Stimulated activated memory B cell treated with anti-CD40 and anti-IgM and Interleukin-4, amounts not matched to agents 10 μg/mL and 1 μg/mL and 100 μg/mL, for 72 hours (primary cell): ENCODE data around the gene NCOA7.
A peak's percentile ranks its signal among the peaks of the same experiment; 100 is the strongest.
"Not testable (repeated sequence)": the region's sequence is repeated elsewhere in the genome, so short reads cannot be mapped to it uniquely, and the experiment has no call there.

Experiments
- ATAC-seq: fragments of 150-1000 bp; cut with Tn5 transposase; 2 replicates; pipeline ENCODE4 v1.10.0; 2021
- H3K27ac Mint-ChIP-seq: one replicate; pipeline ENCODE4 v1.8.0; 2022; ENCODE audit warnings: mild to moderate bottlenecking, mixed read lengths
- H3K27me3 Mint-ChIP-seq: one replicate; pipeline ENCODE4 v1.8.0; 2022; ENCODE audit warnings: mixed read lengths
- H3K36me3 Mint-ChIP-seq: one replicate; pipeline ENCODE4 v1.8.0; 2022; ENCODE audit warnings: mixed read lengths
- H3K4me1 Mint-ChIP-seq: one replicate; pipeline ENCODE4 v1.8.0; 2022; ENCODE audit warnings: mixed read lengths
- H3K4me3 Mint-ChIP-seq: one replicate; pipeline ENCODE4 v1.8.0; 2022; ENCODE audit warnings: mild to moderate bottlenecking, moderate library complexity, mixed read lengths
- H3K9me3 Mint-ChIP-seq: one replicate; pipeline ENCODE4 v1.8.0; 2022; ENCODE audit warnings: mixed read lengths

Gene NCOA7

DNA sequence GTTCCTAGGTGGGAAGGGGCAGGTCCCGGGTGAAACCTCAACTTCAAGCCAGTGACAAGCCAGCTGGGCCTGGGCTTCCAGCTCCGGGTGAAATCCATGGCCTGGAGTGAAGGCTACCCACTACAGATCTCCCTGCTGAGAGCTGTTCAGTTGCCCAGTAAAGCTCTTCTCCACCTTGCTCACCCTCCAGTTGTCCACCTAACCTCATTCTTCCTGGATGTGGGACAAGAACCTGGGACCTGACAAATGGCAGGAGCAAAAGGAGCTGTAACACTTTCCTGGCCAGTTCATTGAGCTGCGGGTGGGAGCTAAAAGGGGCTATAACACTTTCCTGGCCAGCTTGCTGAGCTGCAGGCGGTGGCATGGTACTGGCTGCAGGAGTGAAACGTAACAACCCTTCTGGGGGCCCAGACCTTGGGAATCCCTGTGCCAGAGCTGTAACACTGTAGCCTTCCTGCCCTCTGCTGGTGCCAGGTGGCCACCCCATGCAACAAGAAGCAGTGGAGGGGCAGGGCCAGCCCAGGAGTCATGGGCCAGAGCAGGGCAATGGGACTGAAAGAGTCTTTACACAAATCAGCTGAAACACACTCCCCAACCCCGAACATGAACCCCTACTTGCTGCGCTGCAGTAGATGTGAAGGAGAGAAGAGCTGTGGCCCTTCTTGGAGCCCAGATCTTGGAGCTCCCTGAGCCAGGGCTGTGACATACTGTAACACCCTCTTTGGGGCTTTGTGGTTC is 162.2 kb downstream of the NCOA7 start:
- no peaks in the 10 kb centered on the region for H3K9me3 Mint-ChIP-seq
- no peaks in the 10 kb centered on the region for H3K27me3 Mint-ChIP-seq
- no peaks in the 10 kb centered on the region for H3K36me3 Mint-ChIP-seq
- H3K4me1 Mint-ChIP-seq: no peaks in the 10 kb centered on the region
- no peak for ATAC-seq
- no peak overlapping the region for H3K27ac Mint-ChIP-seq
- no peak overlapping the region for H3K4me3 Mint-ChIP-seq

DNA sequence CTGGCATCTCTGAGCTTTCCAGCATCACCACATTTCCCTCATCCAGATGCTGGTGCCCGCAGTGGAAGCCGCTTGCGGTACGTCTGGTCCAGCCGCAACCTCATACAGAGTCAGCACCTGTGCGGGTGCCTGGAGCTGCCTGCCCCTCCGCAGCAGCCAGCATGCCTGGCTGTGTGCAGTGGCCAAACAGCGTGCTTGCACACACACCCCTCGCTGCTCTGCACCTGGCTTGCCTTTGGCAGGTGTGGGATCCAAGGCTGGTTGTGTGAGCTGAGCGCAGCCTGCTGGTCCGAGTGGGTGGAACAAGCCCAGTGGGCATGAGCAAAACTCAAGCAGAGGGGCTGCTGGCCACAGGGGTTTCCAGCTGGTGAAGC is 162.7 kb downstream of the NCOA7 start:
- Mint-ChIP-seq H3K4me3 (no peak overlapping the region), H3K4me1 (no peaks in the 10 kb centered on the region), H3K27ac (no peak overlapping the region), H3K36me3 (no peaks in the 10 kb centered on the region), H3K9me3 (no peaks in the 10 kb centered on the region), H3K27me3 (no peaks in the 10 kb centered on the region)
- no peak for ATAC-seq

DNA sequence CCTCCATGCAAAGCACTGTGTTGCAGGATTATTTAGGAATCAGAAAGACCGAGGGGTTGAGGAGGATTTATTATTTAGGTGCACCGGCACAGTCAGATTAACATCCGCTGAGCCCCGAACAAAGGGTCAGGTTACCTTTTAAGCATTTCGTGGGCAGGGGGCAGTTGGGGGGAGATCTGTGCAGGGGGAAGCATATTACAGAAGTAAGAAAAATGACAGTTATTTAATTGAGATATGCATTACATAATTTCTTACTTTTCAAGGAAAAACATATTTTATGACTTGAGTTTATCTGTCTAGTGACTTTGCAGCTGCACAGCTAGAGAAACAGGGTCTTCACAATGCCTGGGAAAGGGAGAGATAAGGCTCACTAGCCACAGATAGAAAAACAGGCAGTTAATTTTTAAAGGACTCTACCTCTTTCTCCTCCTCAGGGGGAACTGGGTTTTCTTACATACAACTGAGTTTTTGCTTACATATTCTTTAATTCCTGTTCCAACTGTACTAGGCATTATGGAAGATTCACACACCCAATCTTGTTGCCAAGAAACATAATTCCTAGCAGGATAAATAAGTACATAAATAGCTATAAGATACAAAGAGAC is 164.1 kb downstream of the NCOA7 start:
- H3K27ac Mint-ChIP-seq: no peak overlapping the region
- no peaks in the 10 kb centered on the region for H3K36me3 Mint-ChIP-seq
- H3K27me3 Mint-ChIP-seq: no peaks in the 10 kb centered on the region
- no peaks in the 10 kb centered on the region for H3K4me1 Mint-ChIP-seq
- ATAC-seq: no peak
- no peaks in the 10 kb centered on the region for H3K9me3 Mint-ChIP-seq
- H3K4me3 Mint-ChIP-seq: no peak overlapping the region

DNA sequence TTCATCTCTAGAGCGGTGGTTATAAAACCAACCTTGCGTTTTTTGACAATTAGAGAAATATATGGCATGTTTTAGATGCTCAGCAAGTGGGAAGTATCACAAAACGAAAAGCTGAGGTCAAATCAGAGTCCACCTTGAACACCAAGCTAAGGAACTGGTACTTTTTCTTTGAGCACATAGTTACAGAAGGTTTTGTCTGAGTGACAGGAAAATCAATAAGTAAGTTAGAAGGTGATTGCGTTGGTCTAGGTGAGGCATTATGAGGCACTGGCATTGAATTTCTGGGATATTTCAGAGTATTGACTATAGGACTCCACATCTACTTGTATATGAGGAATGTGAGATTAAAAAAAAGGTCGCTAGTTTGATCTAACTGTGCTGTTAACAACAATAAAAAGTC is 165.2 kb downstream of the NCOA7 start:
- Mint-ChIP-seq H3K9me3 (no peaks in the 10 kb centered on the region), H3K4me1 (no peaks in the 10 kb centered on the region), H3K27ac (no peak overlapping the region), H3K4me3 (peak overlapping the region; percentile 48), H3K36me3 (no peaks in the 10 kb centered on the region), H3K27me3 (no peaks in the 10 kb centered on the region)
- no peak for ATAC-seq

DNA sequence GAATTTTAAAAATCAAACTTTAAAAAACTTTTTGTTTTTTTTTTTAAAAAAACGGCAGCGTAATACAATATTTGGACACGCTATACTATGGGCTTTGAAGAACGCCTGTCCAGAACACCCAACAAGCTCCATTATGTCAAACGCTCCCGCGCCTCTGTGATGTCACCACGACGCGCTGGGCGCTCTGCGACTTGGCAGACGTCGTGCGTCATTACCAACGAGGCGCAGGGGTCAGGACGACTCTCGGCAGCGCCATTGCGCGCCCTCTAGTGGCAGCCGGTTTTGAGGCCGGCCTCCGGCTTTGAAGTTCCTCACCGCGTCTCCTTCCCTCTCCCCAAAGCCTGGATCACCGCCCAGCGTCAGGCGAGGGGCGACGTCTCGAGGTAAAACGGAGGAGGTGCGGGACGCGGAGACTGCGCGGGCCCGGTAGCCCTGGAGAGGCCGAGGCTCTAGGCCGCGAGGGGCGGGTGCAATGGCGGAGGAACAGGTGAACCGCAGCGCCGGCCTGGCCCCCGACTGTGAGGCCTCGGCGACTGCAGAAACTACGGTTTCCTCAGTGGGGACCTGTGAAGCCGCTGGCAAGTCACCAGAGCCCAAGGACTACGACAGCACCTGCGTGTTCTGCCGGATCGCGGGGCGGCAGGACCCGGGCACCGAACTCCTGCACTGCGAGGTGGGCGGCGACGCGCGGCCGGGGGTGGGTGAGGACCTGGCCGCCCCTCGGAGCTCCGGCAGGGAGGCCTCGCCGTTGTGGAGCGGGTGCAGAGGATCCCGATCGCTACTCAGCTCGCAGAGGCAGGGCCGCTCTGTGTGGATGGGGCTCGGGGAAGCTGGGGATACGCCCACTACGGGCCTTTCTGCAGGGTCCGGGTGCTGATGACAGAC is 166.0 kb downstream of the NCOA7 start, which contains the start of gene HINT3:
HINT3 (plus strand) TSS at position 265 of the 885 bp plus-strand sequence; CDS start at position 473, 208 bp downstream.
- peak; percentile 97 for ATAC-seq
- no peaks in the 10 kb centered on the region for H3K9me3 Mint-ChIP-seq
- no peaks in the 10 kb centered on the region for H3K36me3 Mint-ChIP-seq
- no peak within 1 kb of the TSS for H3K27ac Mint-ChIP-seq
- H3K4me1 Mint-ChIP-seq: peaks cover 5% of the 10 kb centered on the region
- no peaks in the 10 kb centered on the region for H3K27me3 Mint-ChIP-seq
- peak within 1 kb of the TSS; percentile 48 for H3K4me3 Mint-ChIP-seq

DNA sequence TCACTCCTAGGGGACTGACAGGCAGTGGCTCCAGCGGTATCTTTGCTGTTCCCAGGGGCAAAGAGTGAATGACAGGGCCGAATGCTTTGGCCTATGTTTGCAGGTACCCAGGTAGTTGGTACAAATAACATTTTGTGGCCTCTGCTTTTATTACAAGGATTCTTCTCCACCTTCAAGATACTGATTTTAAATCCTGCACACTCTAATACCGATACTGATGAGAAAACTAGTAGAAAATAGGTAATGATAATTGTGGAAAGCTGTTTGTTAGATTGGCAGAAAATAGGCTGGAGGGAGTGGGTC is 166.6 kb downstream of the NCOA7 start:
- Mint-ChIP-seq H3K4me3 (no peak overlapping the region), H3K36me3 (no peaks in the 10 kb centered on the region), H3K9me3 (no peaks in the 10 kb centered on the region), H3K27me3 (no peaks in the 10 kb centered on the region), H3K4me1 (peaks cover 6% of the 10 kb centered on the region), H3K27ac (no peak overlapping the region)
- no peak for ATAC-seq

DNA sequence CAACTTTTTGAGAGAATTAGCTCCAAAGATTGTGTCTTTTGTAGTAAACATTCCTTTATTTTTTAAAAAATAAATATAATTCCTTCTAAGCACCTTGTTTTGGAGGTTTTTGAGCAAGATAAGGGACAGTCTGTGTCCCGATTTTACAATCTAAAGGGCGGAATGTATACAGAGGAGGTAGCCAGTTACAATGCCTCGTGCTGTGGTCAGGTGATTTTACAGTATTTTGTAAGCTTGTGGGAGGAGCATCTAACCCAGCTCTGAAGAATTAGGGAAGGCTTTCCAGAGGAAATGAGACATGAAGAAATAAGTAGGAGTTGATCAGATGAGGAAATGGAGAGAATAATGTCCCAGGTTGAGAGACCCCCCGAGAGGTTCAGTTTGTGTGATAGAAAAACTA is 167.1 kb downstream of the NCOA7 start:
- no peak overlapping the region for H3K27ac Mint-ChIP-seq
- no peaks in the 10 kb centered on the region for H3K9me3 Mint-ChIP-seq
- ATAC-seq: no peak
- H3K27me3 Mint-ChIP-seq: no peaks in the 10 kb centered on the region
- no peak overlapping the region for H3K4me3 Mint-ChIP-seq
- H3K4me1 Mint-ChIP-seq: peaks cover 7% of the 10 kb centered on the region
- H3K36me3 Mint-ChIP-seq: no peaks in the 10 kb centered on the region

DNA sequence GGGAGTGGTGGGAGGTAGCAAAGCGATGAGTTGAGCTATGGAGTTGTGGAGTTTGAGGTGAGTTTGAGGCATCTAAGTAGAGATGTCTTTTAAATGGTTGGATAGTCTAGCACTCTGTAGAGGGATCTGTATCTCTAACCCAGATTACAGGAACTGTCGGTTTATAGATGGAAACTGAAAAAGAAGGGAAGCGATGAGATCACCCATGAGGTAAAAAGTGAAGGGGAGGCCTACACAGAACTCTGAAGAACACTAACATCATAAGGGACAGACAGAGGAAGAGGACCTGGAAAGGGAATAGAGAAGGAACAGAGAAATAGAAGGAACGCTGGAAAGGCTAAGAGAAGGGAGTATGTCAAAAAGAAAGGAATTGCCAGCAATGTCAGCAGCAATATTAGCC is 168.3 kb downstream of the NCOA7 start:
- no peak overlapping the region for H3K27ac Mint-ChIP-seq
- no peaks in the 10 kb centered on the region for H3K27me3 Mint-ChIP-seq
- no peak overlapping the region for H3K4me3 Mint-ChIP-seq
- H3K9me3 Mint-ChIP-seq: no peaks in the 10 kb centered on the region
- H3K36me3 Mint-ChIP-seq: no peaks in the 10 kb centered on the region
- peaks cover 17% of the 10 kb centered on the region for H3K4me1 Mint-ChIP-seq
- no peak for ATAC-seq

DNA sequence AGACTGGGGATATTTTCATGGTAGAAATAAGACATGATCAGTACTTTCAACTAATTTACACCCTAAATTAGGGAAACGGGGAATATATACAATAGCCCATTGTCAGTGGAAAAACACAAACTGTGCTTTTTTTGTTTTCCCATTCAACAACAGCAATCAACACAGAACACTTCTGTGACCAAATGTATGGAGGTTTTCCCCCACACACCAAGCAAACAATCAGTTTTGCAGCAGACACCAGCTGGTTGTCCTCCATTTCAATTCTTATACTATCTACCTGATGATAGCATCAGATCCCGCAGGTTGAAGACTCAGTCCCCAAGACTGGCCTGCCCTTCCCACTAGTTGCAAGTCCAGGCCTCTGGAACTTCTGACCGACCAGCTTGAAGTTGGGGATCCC is 170.4 kb downstream of the NCOA7 start:
- Mint-ChIP-seq H3K27ac (no peak overlapping the region), H3K4me3 (no peak overlapping the region), H3K27me3 (no peaks in the 10 kb centered on the region), H3K36me3 (no peaks in the 10 kb centered on the region), H3K9me3 (no peaks in the 10 kb centered on the region), H3K4me1 (peaks cover 32% of the 10 kb centered on the region)
- no peak for ATAC-seq

DNA sequence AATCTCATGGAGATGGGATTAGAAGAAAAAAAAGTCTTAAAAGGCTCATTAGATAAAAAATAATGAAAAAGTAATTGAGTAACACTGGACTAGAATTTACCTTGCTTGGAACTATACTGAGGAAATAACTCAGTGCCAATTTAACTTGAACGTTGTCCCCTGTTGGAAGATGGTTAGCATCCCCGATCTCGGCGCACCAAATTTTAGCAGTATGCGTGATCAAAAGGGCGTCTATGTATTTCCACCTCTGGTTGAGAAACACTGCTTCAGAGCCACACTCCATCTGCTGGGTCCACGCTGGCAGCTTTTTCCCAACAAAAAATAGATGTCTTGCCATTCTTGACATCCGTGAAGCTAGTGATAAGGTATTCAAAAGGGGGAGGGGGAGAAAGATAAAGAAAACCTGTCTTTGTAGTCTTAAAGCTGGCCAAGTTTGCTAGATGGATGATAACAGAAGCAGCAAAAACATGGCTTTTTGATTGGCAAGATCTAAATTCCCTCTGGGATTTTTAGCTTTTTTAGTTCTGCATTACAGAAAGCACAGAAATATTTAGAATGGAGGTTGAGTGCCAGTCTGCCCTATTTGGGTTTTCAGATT is 172.2 kb downstream of the NCOA7 start:
- no peaks in the 10 kb centered on the region for H3K9me3 Mint-ChIP-seq
- H3K4me3 Mint-ChIP-seq: no peak overlapping the region
- H3K27ac Mint-ChIP-seq: peak overlapping the region; percentile 36

DNA sequence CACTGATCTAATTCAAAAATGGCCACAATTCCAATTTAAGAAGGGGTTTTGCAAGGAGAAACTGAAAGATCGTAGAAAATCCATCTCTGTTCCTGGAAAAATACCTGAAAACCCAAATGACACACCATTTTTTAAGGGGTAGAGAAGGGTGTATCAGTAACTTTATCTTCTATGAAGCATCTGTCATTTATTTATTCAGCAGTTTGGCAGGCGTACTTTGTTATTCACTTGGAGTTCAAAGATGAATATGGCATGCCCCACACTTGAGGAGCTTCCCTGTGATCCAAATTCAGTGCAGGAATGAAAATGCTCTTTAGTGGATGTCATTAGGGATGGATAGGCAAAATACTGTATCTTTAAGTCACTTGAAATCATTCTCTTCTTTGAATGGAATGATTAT is 173.1 kb downstream of the NCOA7 start:
- Mint-ChIP-seq H3K36me3 (peaks cover 8% of the 10 kb centered on the region), H3K27me3 (no peaks in the 10 kb centered on the region), H3K4me3 (no peak overlapping the region), H3K27ac (peak overlapping the region; percentile 36), H3K4me1 (peaks cover 52% of the 10 kb centered on the region), H3K9me3 (no peaks in the 10 kb centered on the region)
- no peak for ATAC-seq

More for the DNA sequence above, 172.2 kb downstream of the NCOA7 start:
- Mint-ChIP-seq H3K27me3 (no peaks in the 10 kb centered on the region), H3K4me1 (peaks cover 44% of the 10 kb centered on the region), H3K36me3 (peaks cover under 1% of the 10 kb centered on the region)
- ATAC-seq: no peak

DNA sequence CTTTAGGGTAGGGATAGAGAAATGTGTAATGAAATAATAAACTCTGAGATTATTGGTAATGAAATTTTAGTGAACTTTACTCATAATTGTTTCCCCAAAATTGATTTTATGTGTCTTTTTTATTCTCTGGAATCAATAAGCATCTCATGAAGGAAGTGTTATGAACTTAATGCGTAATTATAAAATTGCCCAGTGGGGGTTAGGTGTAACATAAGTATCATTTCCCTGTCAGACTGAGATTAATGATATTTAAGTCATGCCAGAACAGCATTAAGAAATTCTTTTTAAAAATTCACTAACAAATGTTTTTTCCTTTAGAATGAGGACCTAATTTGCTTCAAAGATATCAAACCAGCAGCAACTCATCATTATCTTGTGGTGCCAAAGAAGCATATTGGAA is 175.8 kb downstream of the NCOA7 start:
- Mint-ChIP-seq H3K27ac (no peak overlapping the region), H3K4me3 (no peak overlapping the region), H3K9me3 (no peaks in the 10 kb centered on the region), H3K4me1 (peaks cover 60% of the 10 kb centered on the region), H3K36me3 (peaks cover 19% of the 10 kb centered on the region), H3K27me3 (no peaks in the 10 kb centered on the region)
- ATAC-seq: no peak

DNA sequence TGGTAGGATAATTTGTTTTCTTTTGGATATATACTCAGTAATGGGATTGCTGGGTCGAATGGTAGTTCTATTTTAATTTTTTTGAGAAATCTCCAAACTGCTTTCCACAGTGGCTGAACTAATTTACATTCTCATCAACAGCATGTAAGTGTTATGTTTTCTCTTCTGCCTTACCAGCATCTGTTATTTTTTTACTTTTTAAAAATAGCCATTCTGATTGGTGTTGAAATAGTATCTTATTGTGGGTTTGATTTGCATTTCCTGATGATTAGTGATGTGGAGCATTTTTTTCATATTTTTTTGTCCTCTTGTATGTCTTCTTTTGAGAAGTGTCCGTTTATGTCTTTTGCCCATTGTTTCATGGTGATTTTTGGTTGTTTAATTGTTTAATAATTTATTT is 177.7 kb downstream of the NCOA7 start:
- Mint-ChIP-seq H3K4me3 (peak overlapping the region; percentile 18), H3K4me1 (peaks cover 50% of the 10 kb centered on the region), H3K9me3 (no peaks in the 10 kb centered on the region), H3K27ac (peak overlapping the region; percentile 43), H3K36me3 (peaks cover 19% of the 10 kb centered on the region), H3K27me3 (no peaks in the 10 kb centered on the region)
- ATAC-seq: no peak

DNA sequence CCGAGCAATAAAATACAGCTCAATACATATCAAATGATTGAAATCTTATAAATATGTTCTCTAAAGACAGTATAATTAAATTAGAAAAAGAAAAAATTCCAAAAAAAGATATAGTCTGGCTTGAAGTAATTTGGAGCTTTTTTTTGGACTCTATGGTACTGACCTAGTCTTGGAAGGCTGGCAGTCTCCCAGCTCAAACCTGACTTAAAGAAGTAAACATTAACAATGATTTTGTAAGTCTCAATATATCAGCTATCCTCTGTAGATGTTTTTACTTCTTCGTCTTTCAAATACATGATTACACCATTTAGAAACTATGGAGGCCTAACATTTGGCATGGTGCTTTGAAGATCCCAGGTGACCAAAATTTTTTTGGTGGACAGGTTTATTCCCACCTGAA is 180.0 kb downstream of the NCOA7 start:
- no peak for ATAC-seq
- peaks cover 38% of the 10 kb centered on the region for H3K4me1 Mint-ChIP-seq
- peaks cover 19% of the 10 kb centered on the region for H3K36me3 Mint-ChIP-seq
- H3K27me3 Mint-ChIP-seq: no peaks in the 10 kb centered on the region
- H3K27ac Mint-ChIP-seq: no peak overlapping the region
- H3K9me3 Mint-ChIP-seq: no peaks in the 10 kb centered on the region
- H3K4me3 Mint-ChIP-seq: no peak overlapping the region

DNA sequence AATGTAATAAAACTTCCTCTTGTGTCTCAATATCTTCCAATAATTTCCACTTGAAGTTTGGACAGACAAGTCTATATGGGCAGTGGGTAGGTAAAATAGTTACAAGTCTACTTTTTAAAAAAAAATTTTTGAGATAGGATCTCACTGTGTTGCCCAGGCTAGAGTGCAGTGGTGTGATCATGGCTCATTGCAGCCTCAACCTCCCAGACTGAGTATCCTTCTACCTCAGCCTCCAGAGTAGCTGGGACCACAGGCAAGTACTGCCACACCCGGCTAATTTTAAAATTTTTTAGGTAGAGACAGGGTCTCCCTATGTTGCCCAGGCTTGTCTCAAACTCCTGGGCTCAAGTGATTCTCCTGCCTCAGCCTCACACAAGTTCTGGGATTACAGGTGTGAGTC is 181.7 kb downstream of the NCOA7 start:
- not testable (repeated sequence) for H3K9me3 Mint-ChIP-seq, H3K4me3 Mint-ChIP-seq, H3K27ac Mint-ChIP-seq, H3K27me3 Mint-ChIP-seq, ATAC-seq
- Mint-ChIP-seq H3K36me3 (peaks cover 25% of the 10 kb centered on the region), H3K4me1 (peaks cover 30% of the 10 kb centered on the region)
